Erythroblast (primary cell): ENCODE measurements around the gene UBE2H.

Experiments used
- GATA1 ChIP-seq: IDR thresholded peaks from 2 replicates; pipeline ENCODE4 v1.6.1; 2011; ENCODE audit warnings: low read depth, mild to moderate bottlenecking, control low read depth, low read length, moderate library complexity
- POLR2A ChIP-seq: IDR thresholded peaks from 2 replicates; pipeline ENCODE4 v1.6.1; 2011; ENCODE audit warnings: mild to moderate bottlenecking, low read length

DNA sequence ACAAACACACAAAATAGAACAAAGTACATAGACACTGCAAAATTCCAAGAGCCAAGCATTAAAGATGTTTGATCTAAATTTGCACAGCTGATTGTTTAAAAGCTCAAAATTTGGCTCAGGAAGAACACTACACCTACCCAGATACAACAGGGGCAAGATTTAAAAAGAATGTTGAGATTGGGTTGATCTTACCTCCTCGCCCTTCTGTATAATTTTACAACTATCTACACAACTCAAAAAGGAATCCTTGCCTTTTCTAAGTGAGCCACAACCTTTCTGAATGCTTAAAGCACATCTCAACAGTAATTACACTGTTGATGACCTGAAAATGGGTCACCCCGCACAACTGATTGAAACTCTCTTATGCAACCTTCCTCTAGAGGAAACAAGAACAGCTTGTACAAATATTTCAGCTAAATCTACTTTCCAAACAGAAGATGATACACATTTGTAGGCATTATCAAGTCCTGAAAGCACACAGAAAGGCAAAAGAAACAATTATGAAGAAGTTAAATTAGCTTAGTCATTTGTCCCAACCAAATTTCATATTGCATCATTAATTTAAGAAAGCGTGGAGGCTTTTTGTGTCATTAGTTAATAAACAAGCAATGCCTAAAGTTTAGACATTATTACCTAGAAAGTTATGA, 75.5 kb downstream of the UBE2H start:
- TF ChIP-seq POLR2A (no peak), GATA1 (no peak)
